Left forelimb (tissue), 1 donor: ENCODE data around the gene CERKL.
"Not testable (repeated sequence)": the region's sequence is repeated elsewhere in the genome, so short reads cannot be mapped to it uniquely, and the experiment has no call there.

ENCODE experiments used
- DNase-seq: peaks from one replicate; pipeline ENCODE4 v3.0.0-alpha.2; 2018; ENCODE audit warnings: low spot score

The CERKL gene

DNA sequence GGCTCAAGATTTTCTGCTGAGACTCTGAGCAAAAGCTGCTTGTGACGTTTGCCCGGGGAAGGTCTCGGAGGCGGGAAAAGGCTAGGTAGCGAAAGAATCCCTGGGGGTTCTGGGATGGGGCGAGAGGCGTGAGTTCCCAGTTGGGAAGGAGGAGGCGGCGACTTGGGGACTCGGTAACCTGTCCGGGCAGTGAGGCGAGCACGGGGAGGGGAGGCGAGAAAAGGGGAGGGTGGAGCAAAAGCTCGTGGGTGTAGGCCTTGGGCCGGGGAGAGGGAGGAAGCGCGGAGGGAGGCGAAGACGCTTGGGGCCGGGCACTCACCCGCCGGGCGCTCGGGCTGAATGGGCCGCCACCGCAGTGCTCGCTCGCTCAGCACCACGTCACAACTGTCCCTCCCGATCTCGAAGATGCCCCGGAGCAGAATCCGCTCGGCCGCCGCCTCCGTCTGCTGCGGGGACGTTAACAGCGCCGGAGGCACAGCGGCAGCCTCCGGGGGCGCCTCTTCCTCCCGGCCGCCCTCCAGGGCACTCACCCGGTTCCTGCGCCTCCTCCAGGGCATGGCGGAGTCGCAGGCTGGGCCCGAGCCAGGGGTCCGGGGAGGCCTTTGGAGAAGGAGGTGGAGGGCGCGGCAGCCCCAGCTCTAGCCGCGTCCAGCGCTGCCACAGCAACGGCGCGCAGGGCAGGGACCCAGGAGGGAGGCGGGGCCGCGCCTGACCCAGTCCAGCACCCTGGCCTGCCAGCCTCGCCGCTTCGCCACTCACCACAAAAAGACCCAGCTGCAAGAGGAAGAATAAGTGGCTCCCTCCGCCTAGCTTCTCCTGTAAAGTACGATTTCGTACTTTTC, at the start of gene CERKL:
CERKL (minus strand) TSS at position 656 of the 842 bp plus-strand sequence; CDS start at position 557, 99 bp downstream.
- no peak for DNase-seq

DNA sequence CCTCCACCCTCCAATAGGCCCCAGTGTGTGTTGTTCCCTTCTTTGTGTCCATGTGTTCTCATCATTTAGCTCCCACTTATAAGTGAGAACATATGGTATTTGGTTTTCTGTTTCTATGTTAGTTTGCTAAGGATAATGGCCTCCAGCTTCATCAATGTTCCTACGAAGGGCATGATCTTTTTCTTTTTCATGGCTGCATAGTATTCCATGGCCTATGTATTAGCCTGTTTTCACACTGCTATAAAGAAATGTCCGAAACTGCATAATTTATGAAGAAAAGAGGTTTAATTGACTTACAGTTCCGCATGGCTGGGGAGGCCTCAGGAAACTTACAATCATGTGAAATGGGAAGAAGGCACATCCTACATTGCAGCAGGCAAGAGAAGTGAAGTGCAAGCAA, 45.6 kb upstream of the CERKL start:
- DNase-seq = not testable (repeated sequence)

DNA sequence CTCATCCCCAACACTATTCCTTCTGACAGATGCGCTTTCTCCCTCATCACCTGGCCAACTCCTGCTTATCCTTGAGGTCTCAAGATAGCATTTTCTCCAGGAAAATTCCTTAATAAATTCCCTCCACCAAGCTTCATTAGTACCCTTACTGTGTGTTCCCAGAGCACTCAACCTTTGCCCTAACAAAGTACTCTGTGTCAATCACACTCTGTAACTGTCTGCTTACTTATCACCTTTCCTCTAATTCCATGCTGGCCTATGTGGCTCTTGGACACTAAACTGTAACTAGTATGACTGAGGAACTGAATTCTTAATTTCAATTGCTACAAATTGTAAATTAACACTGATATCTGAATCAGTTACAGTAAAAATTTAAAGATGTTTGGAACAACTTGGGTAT, 41.3 kb upstream of the CERKL start:
- DNase-seq = no peak

- no peak for DNase-seq
Observed at GRCh38 chr2:181697571-181697970, 40.7 kb upstream of the CERKL start.

DNA sequence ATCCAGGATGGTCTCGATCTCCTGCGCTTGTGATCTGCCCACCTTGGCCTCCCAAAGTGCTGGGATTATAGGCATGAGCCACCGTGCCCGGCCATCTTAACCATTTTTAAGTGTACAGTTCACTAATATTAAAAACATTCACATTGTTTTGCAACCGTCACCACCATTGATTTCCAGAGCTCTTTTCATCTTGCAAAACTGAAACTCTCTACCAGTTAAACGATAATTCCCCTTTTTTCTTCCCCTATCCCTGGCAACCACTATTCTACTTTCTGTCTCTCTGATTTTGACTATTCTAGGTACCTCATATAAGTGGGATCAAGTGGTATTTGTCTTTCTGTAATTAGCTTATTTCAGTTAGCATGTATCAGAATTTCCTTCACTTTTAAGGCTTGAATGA, 40.2 kb upstream of the CERKL start:
- DNase-seq = no peak

DNA sequence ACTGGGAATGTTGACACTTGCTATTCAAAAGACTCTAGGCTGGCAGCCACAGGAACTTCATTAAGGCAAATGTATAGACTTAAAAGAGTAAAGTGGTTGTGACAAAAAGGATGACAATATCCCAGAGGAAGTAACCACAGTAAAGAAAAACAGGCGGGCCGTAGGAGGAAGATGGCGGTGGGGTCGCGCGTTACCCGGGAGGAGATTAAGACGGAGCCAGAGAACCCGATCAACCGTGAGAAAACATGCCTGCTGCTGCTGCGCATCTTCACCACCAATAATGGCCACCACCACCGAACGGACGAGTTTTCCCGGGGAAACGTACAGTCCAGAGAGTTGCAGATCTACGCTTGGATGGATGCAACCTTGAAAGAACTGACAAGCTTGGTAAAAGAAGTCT, 37.4 kb upstream of the CERKL start:
- DNase-seq = no peak

DNA sequence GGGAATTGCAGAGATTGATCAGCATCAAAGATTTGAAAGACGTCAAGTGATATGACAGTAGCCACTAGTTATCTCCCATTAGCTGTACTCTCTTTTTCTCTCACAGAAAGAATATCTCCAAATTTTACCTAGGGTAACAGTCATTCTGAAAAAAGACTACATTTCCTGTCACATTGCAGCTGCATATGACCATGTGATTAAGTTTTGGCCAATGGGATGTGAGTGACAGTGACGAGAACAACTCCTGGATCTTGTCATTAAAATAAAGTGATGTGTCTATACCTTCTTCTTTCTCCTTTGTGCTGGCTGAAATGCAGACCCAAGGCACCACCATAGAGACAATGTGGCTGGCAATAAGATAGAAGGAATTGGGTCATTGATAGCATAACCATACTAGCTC, 34.0 kb upstream of the CERKL start:
- DNase-seq = no peak

GRCh38 chr2:181686576-181687185, 29.8 kb upstream of the CERKL start:
- DNase-seq = no peak

DNA sequence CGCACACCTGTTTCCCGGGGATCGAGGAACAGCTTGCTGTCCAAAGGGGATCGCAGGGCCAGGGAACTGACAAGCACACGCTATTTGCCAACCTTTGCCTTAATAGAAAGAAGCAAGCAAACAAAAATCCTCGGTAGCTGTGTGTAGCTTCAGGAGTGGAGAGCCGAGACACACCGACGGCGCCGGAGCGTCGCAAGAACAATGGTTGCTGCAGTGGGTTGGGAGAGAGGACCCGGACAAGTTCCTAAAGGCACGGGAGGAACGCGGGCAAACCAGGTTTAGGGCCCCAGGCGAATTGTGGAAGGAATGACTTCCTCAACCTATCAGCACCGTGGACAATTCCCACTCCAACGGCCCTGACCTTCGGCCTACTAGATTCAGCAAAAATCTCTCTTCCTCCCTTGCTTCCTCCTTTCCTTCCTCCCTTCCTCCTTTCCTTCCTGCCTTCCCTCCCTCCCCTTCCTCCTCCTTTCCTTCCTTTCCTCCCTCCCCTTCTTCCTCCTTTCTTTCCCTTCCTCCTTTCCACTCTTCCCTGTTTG, 28.3 kb upstream of the CERKL start:
- DNase-seq = no peak

DNA sequence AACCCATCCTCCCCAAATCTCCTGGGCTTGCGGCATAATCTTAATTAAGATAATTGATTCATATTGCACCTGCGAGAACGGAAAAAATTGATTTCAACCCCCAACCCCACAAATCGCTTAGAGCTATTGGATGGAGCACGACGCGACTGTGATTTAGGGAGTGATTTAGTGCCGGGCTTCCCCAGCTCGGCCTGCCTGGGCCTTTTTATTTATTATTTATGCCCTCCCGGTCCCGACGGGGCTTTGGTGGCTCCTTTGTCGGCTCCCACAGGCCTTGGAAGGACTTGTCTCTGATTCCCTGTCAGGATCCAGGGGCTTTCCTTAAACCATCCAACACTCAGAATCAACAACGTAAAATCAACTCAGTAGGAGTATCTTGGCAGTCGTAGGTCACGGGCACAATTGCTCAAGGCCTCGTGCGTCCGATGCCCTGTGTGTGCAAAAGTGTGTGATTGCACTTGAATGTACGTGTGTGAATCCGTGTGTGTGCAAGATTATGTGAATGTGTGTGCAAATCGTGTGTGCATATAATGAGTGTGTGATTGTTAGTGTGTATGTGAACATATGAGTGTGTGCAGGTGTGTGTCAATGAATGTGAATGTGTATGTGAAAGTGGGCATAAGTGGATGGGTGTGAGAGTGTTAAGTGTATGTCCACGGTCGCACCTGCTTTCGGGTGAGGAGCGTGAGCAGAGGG, 27.7 kb upstream of the CERKL start:
- no peak for DNase-seq

GRCh38 chr2:181683518-181684453, 26.9 kb upstream of the CERKL start:
- DNase-seq = no peak

- DNase-seq = no peak
Observed at GRCh38 chr2:181682795-181683517, 26.1 kb upstream of the CERKL start.

- DNase-seq = no peak
Observed at GRCh38 chr2:181682026-181682789, 25.3 kb upstream of the CERKL start.

- no peak for DNase-seq
Observed at GRCh38 chr2:181680937-181681811, 24.3 kb upstream of the CERKL start.

- DNase-seq = no peak
Observed at GRCh38 chr2:181680055-181680936, 23.4 kb upstream of the CERKL start, which contains the start of gene NEUROD1. NEUROD1 (minus strand) TSS chr2:181680517; CDS start chr2:181678860, 1,657 bp downstream.

GRCh38 chr2:181679544-181679979, 22.7 kb upstream of the CERKL start:
- no peak for DNase-seq

DNA sequence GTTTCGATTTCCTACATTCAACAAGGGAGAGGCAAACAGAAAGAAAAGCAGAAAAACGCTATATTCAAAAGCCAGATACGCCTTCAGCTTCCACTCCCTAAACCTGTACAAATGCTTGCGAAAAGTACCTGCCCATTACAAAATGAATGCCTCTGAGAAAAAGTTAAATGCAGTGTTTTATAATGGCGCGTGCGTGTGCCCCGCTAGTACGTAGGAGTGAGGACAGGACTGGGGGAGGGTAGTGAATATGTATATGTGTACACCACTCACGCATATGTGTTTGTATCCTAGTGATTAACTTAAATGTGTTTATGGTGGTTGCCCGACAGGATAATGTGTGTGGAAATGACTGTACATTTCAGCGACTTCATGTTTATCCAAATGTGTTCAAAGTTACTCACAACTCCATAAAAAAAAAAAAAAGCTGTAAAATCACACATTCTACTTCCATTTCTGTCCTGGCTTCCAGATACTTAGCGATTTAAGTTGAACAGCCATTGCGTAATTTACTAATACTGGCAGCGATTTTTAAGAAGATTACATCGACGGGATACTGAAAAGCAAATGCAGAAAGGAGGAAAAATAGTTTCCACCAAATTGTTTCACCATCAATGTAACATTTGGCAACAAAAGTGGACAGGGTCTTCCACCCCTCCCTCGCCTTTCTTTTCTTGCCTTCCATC, 22.1 kb upstream of the CERKL start:
- no peak for DNase-seq
